Pancreas (tissue), 10 donors: Measurements from ENCODE around the gene IL23A. TPM values are rescaled to one million over a fixed set of nuclear protein-coding genes. Genes with fewer than 3 reads are reported as not detected.

Experiments used
- ATAC-seq, 4 donors: fragments of 200-7000 bp; cut with Tn5 transposase; one replicate each; pipeline versions ENCODE4 v1.8.0 to v1.9.1; 2020; ENCODE audit warnings: mild to moderate bottlenecking in 4 of 4, moderate library complexity in 4 of 4
- DNase-seq, 6 donors: peaks; one replicate each; pipeline ENCODE4 v3.0.0-alpha.2; 2020
- FAIRE-seq: peaks from 2 replicates; lab custom pipeline; 2012; peaks lifted over from hg19 to GRCh38; lab: Jason Lieb, UNC
- H3K27ac ChIP-seq, 4 donors: fragments of 200-600 bp; sonication (generic); 1 replicate in 3 of 4; 2 replicates in 1 of 4; pipeline versions ENCODE4 v1.5.0 to v1.8.0; 2020
- H3K27me3 ChIP-seq, 4 donors: fragments of 200-600 bp; one replicate each; pipeline ENCODE4 v1.8.0; 2021
- H3K36me3 ChIP-seq, 3 donors: fragments of 200-600 bp; sonication (generic) in 1 of 3; one replicate each; pipeline versions ENCODE4 v1.5.0 to v1.8.0; 2020 to 2021
- H3K4me1 ChIP-seq, 3 donors: fragments of 200-600 bp; one replicate each; pipeline ENCODE4 v1.8.0; 2021
- H3K4me3 ChIP-seq, 4 donors: fragments of 200-600 bp; sonication (generic) in 2 of 4; one replicate each; pipeline versions ENCODE4 v1.5.0 to v1.8.0; 2020 to 2021
- H3K9me3 ChIP-seq, 4 donors: fragments of 200-600 bp; one replicate each; pipeline ENCODE4 v1.8.0; 2021
- CTCF ChIP-seq, 4 donors: fragments of 200-600 bp; sonication (generic) in 3 of 4; IDR thresholded peaks; one replicate each; pipeline versions ENCODE4 v1.5.0 to v1.8.0; 2021; ENCODE audit warnings: antibody characterized with exemption in 4 of 4
- WGBS, 2 donors: extraction: QIAGEN DNeasy Blood & Tissue Kit; methylation state at CpG; one replicate each; pipeline ENCODE4 v1.1.7; 2013; 5-methylcytosine and 5-hydroxymethylcytosine counted together
- intact Hi-C, 3 donors: fragments of 100-400 bp; cut with DNase I; formaldehyde crosslinking; loops; one replicate each; pipeline versions ENCODE4 v1.11.1 to v1.14.2; 2022
- polyA plus RNA-seq, 2 donors: library from polyadenylated mRNA; stranded (reverse); fragments of 200-250 nt; gene quantifications; one replicate each; pipeline ENCODE4 v1.2.3, GENCODE V29; 2013
- total RNA-seq, 6 donors: library from RNA; stranded (reverse); fragmentation: NEBNext Ultra II Directional in 4 of 6; extraction: Animal tissue kit (Norgen Biotek cat#: 25700) in 4 of 6; gene quantifications; one replicate each; pipeline versions ENCODE4 v1.2.1 to v1.2.4, GENCODE V29; 2021 to 2023
- donor health status: healthy with polysubstance abuse.
- donor health status: DM: no; HTN: no; CAD: no; lungs with moderate emphysema.
- donor health status: DM: no; HTN: no; CAD: no.
- donor health status: control.
- donor health status: control.
- donor health status: Bipolar disorder and iron deficiency.
- donor health status: DM: yes; HTN: yes; CAD: no.
- donor health status: DM: no; HTN: no; CAD: no.
- donor health status: DM: no; HTN: no; CAD: no.
- donor health status: DM: yes; HTN: yes; CAD: no.

Gene IL23A
- total and polyA plus RNA-seq, 8 donors: 0.20 to 3.7 (median 0.41) TPM; not detected in 1

- FAIRE-seq (no peak), DNase-seq (no peak), ATAC-seq (no peak)
- H3K36me3 ChIP-seq: no peaks in the 10 kb centered on the region
- WGBS, 2 donors: 89 to 92% methylated on average over 1 of the region's 1 CpG
- H3K9me3 ChIP-seq: no peaks in the 10 kb centered on the region
- H3K27me3 ChIP-seq: no peaks in the 10 kb centered on the region
- H3K4me3 ChIP-seq: no peak overlapping the region
- H3K27ac ChIP-seq: no peak overlapping the region
- H3K4me1 ChIP-seq: no peaks in the 10 kb centered on the region
- no peak for TF ChIP-seq CTCF (IDR thresholded peaks at IDR 0.05)
- intact Hi-C loops: no loop called here
These were observed 34.8 kb downstream of the IL23A start for GRCh38 chr12:56373515-56373914.

- intact Hi-C loops: no loop called here
- no peaks in the 10 kb centered on the region for H3K4me1 ChIP-seq
- no peak overlapping the region for H3K4me3 ChIP-seq
- H3K27ac ChIP-seq: no peak overlapping the region
- FAIRE-seq (no peak), ATAC-seq (no peak), DNase-seq (no peak)
- no peak for TF ChIP-seq CTCF (IDR thresholded peaks at IDR 0.05)
- no peaks in the 10 kb centered on the region for H3K9me3 ChIP-seq
- no peaks in the 10 kb centered on the region for H3K36me3 ChIP-seq
- WGBS, 2 donors: 79 to 91% methylated on average over 7 of the region's 7 CpGs
- no peaks in the 10 kb centered on the region for H3K27me3 ChIP-seq
These were observed 36.3 kb downstream of the IL23A start for GRCh38 chr12:56374726-56375597.

- DNase-seq (no peak), ATAC-seq (no peak)
- 78 to 82% methylated on average over 11 of the region's 11 CpGs for WGBS, 2 donors
These were observed 37.1 kb downstream of the IL23A start for GRCh38 chr12:56375598-56376434.

GRCh38 chr12:56377310-56377988, 38.8 kb downstream of the IL23A start:
- intact Hi-C loops: no loop called here
- H3K27ac ChIP-seq: no peak overlapping the region
- DNase-seq (no peak), ATAC-seq (no peak), FAIRE-seq (no peak)
- H3K4me3 ChIP-seq: no peak overlapping the region
- no peaks in the 10 kb centered on the region for H3K9me3 ChIP-seq
- TF ChIP-seq CTCF (IDR thresholded peaks at IDR 0.05): no peak
- H3K27me3 ChIP-seq: no peaks in the 10 kb centered on the region
- no peaks in the 10 kb centered on the region for H3K36me3 ChIP-seq
- WGBS, 2 donors: 66 to 70% methylated on average over 4 of the region's 4 CpGs
- H3K4me1 ChIP-seq: no peaks in the 10 kb centered on the region

More at GRCh38 chr12:56375598-56376434, 37.1 kb downstream of the IL23A start:
- no peak for FAIRE-seq
- no peaks in the 10 kb centered on the region for H3K27me3 ChIP-seq
- H3K27ac ChIP-seq: no peak overlapping the region
- H3K4me1 ChIP-seq: no peaks in the 10 kb centered on the region
- TF ChIP-seq CTCF (IDR thresholded peaks at IDR 0.05): no peak
- no peak overlapping the region for H3K4me3 ChIP-seq
- no peaks in the 10 kb centered on the region for H3K36me3 ChIP-seq
- intact Hi-C loops: no loop called here
- H3K9me3 ChIP-seq: no peaks in the 10 kb centered on the region
